Tibial artery (tissue), 4 donors: Measurements from ENCODE around the gene BRINP2.

Source experiments
- DNase-seq, 2 donors: peaks; one replicate each; pipeline ENCODE4 v3.0.0-alpha.2; 2019
- H3K27ac ChIP-seq, 2 donors: fragments of 200-600 bp; sonication (generic) in 1 of 2; 1 replicate in 1 of 2; 2 replicates in 1 of 2; pipeline ENCODE4 v1.5.1; 2018 to 2019; ENCODE audit warnings: mild to moderate bottlenecking in 1 of 2
- H3K27me3 ChIP-seq, 2 donors: fragments of 200-600 bp; sonication (generic) in 1 of 2; one replicate each; pipeline versions ENCODE4 v1.5.1 to v1.6.0; 2016 to 2019
- H3K36me3 ChIP-seq, 3 donors: fragments of 200-600 bp; sonication (generic) in 2 of 3; one replicate each; pipeline ENCODE4 v1.5.1; 2016 to 2019; ENCODE audit warnings: mild to moderate bottlenecking in 2 of 3
- H3K4me1 ChIP-seq, 4 donors: fragments of 200-600 bp; sonication (generic) in 2 of 4; 1 replicate in 3 of 4; 2 replicates in 1 of 4; pipeline ENCODE4 v1.5.1; 2016 to 2019
- H3K4me3 ChIP-seq, 2 donors: fragments of 200-600 bp; sonication (generic) in 1 of 2; 1 replicate in 1 of 2; 2 replicates in 1 of 2; pipeline ENCODE4 v1.5.1; 2018 to 2019; ENCODE audit warnings: mild to moderate bottlenecking in 2 of 2
- H3K9me3 ChIP-seq, 3 donors: fragments of 200-600 bp; sonication (generic) in 1 of 3; one replicate each; pipeline ENCODE4 v1.5.1; 2016 to 2019
- CTCF ChIP-seq, 2 experiments: fragments of 200-600 bp in 1 of 2; fragments of 450-650 bp in 1 of 2; IDR thresholded peaks; one replicate each; pipeline ENCODE4 v1.5.1; 2017 to 2019; ENCODE audit warnings: antibody characterized with exemption in 2 of 2, mild to moderate bottlenecking in 1 of 2, moderate library complexity in 1 of 2
- intact Hi-C: fragments of 100-400 bp; cut with DNase I; formaldehyde crosslinking; loops from one replicate; pipeline ENCODE4 v1.15.0; 2023; ENCODE audit warnings: low total_unique reads

Gene BRINP2

DNA sequence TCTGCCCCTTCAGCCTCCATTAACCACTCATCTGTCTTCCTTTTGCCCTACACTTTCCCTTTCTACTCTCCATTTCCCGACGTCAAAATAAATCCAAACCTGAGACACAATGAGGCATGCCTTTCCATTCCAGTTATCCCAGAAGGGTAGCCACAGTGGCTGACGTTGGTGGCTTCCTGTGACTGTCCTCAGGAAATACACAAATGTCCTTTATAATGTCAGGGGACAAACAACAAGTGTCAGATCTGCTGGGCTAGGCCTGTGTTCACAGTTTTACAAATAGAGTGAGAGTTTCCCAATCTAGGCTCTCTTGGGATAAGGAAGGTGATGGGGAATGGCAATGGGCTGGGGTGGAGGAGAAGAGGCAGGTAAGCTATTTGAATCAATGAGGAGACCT lies 135.3 kb downstream of the BRINP2 start:
- Histone ChIP-seq H3K4me3 (no peak overlapping the region), H3K27ac (no peak overlapping the region), H3K27me3 (no peaks in the 10 kb centered on the region), H3K4me1 (peaks cover 0 to 14% (median 12%) of the 10 kb centered on the region in 4 donors), H3K36me3 (no peaks in the 10 kb centered on the region), H3K9me3 (no peaks in the 10 kb centered on the region)
- no peak for DNase-seq
- no peak for TF ChIP-seq CTCF (IDR thresholded peaks at IDR 0.05)
- intact Hi-C loops = no loop called here

- Histone ChIP-seq H3K9me3 (no peaks in the 10 kb centered on the region), H3K27ac (no peak overlapping the region), H3K36me3 (no peaks in the 10 kb centered on the region), H3K4me1 (peaks cover 0 to 10% (median 7%) of the 10 kb centered on the region in 4 donors), H3K27me3 (no peaks in the 10 kb centered on the region), H3K4me3 (no peak overlapping the region)
- no peak for DNase-seq
- intact Hi-C loops = no loop called here
- TF ChIP-seq CTCF (IDR thresholded peaks at IDR 0.05) = no peak
Observed at GRCh38 chr1:177306981-177307380, 136.2 kb downstream of the BRINP2 start.

GRCh38 chr1:177307771-177308170 lies 137.0 kb downstream of the BRINP2 start:
- Histone ChIP-seq H3K36me3 (no peaks in the 10 kb centered on the region), H3K27ac (no peak overlapping the region), H3K27me3 (no peaks in the 10 kb centered on the region), H3K9me3 (no peaks in the 10 kb centered on the region), H3K4me1 (peaks cover 0 to 2% (median 0%) of the 10 kb centered on the region in 4 donors), H3K4me3 (no peak overlapping the region)
- TF ChIP-seq CTCF (IDR thresholded peaks at IDR 0.05) = no peak
- intact Hi-C loops = no loop called here
- DNase-seq = no peak

GRCh38 chr1:177309880-177310279 lies 139.1 kb downstream of the BRINP2 start:
- Histone ChIP-seq H3K4me3 (no peak overlapping the region), H3K9me3 (no peaks in the 10 kb centered on the region), H3K4me1 (no peaks in the 10 kb centered on the region), H3K27ac (no peak overlapping the region), H3K36me3 (no peaks in the 10 kb centered on the region), H3K27me3 (no peaks in the 10 kb centered on the region)
- intact Hi-C loops = no loop called here
- TF ChIP-seq CTCF (IDR thresholded peaks at IDR 0.05) = no peak
- DNase-seq = no peak

GRCh38 chr1:177310326-177310725 lies 139.6 kb downstream of the BRINP2 start:
- intact Hi-C loops = no loop called here
- H3K27ac ChIP-seq = no peak overlapping the region
- H3K27me3 ChIP-seq = no peaks in the 10 kb centered on the region
- no peak for DNase-seq
- no peak overlapping the region for H3K4me3 ChIP-seq
- TF ChIP-seq CTCF (IDR thresholded peaks at IDR 0.05) = no peak
- no peaks in the 10 kb centered on the region for H3K36me3 ChIP-seq
- H3K4me1 ChIP-seq = no peaks in the 10 kb centered on the region
- no peaks in the 10 kb centered on the region for H3K9me3 ChIP-seq

DNA sequence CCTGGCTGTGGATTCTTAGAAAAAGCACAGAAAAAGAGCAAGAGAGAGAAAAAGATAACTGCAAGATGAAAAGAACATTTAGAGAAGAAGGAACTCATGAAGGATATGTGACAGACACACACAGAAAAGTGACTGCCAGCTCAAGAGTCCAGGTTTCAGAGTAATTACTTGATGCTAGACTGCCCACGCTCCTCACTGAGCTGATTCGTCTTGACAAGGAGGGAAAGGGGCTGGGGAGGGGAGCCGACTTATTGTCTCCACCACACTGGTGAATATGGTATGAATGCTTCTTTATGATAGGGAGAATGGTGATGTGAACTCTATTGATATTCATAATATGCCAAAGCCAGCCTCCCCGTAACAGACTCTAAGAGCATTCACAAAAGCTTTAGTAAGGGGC lies 140.4 kb downstream of the BRINP2 start:
- Histone ChIP-seq H3K4me3 (no peak overlapping the region), H3K27ac (no peak overlapping the region)
- no peak for DNase-seq

More for the DNA sequence above, 140.4 kb downstream of the BRINP2 start:
- intact Hi-C loops = no loop called here
- Histone ChIP-seq H3K27me3 (no peaks in the 10 kb centered on the region), H3K4me1 (no peaks in the 10 kb centered on the region), H3K9me3 (no peaks in the 10 kb centered on the region), H3K36me3 (no peaks in the 10 kb centered on the region)
- no peak for TF ChIP-seq CTCF (IDR thresholded peaks at IDR 0.05)
